Right lobe of liver (tissue), 6 donors: ENCODE results near the gene LENG8. TPM values are rescaled to one million over a fixed set of nuclear protein-coding genes. Genes with fewer than 3 reads are reported as not detected.
"Not testable (repeated sequence)": the region's sequence is repeated elsewhere in the genome, so short reads cannot be mapped to it uniquely, and the experiment has no call there.

Experiments
- ATAC-seq, 4 donors: fragments of 200-7000 bp; cut with Tn5 transposase; one replicate each; pipeline ENCODE4 v1.9.1; 2020; ENCODE audit warnings: mild to moderate bottlenecking in 4 of 4, moderate library complexity in 4 of 4
- DNase-seq, 3 donors: peaks; one replicate each; pipeline ENCODE4 v3.0.0-alpha.2; 2020
- H3K27ac ChIP-seq, 3 donors: fragments of 200-600 bp; one replicate each; pipeline ENCODE4 v1.8.0; 2022
- H3K27me3 ChIP-seq, 2 donors: fragments of 200-600 bp; one replicate each; pipeline ENCODE4 v1.8.0; 2022
- H3K36me3 ChIP-seq, 4 donors: fragments of 200-600 bp; sonication (generic) in 1 of 4; one replicate each; pipeline versions ENCODE4 v1.5.1 to v1.8.0; 2017 to 2022; ENCODE audit warnings: control low read depth in 1 of 4
- H3K4me1 ChIP-seq, 4 donors: fragments of 200-600 bp; sonication (generic) in 1 of 4; one replicate each; pipeline versions ENCODE4 v1.5.1 to v1.8.0; 2017 to 2022; ENCODE audit warnings: control low read depth in 1 of 4
- H3K4me3 ChIP-seq, 3 donors: fragments of 200-600 bp; one replicate each; pipeline ENCODE4 v1.8.0; 2022
- H3K9me3 ChIP-seq, 4 donors: fragments of 200-600 bp; sonication (generic) in 1 of 4; one replicate each; pipeline versions ENCODE4 v1.5.1 to v1.8.0; 2017 to 2022; ENCODE audit warnings: control low read depth in 1 of 4
- POLR2A ChIP-seq: fragments of 450-650 bp; IDR thresholded peaks from one replicate; pipeline ENCODE4 v1.6.1; 2017; ENCODE audit warnings: antibody characterized with exemption, mild to moderate bottlenecking
- WGBS: methylation state at CpG from one replicate; pipeline ENCODE4 v1.1.6; 2018; ENCODE audit warnings: low coverage, low lambda C conversion rate; ENCODE audit not compliant: insufficient coverage; ENCODE audit errors: missing lambda C conversion rate; 5-methylcytosine and 5-hydroxymethylcytosine counted together
- intact Hi-C, 2 donors: fragments of 100-400 bp; cut with DNase I; formaldehyde crosslinking; loops; one replicate each; pipeline versions ENCODE4 v1.11.2 to v1.14.1; 2022
- total RNA-seq, 6 experiments: library from RNA; depleted of rRNA in 2 of 6; stranded (reverse); fragments of >200 nt in 2 of 6; fragmentation: NEBNext Ultra II Directional in 3 of 6; extraction: Animal tissue kit (Norgen Biotek cat#: 25700) in 3 of 6; gene quantifications; one replicate each; pipeline versions ENCODE4 v1.1.0 to v1.2.4, GENCODE V29; 2016 to 2023
- TF ChIP-seq, protein P1 (sequence below), 4 donors: fragments of 200-600 bp in 3 of 4; fragments of 450-650 bp in 1 of 4; IDR thresholded peaks; one replicate each; pipeline versions ENCODE4 v1.5.1 to v1.8.0; 2016 to 2022; ENCODE audit warnings: antibody characterized with exemption in 4 of 4, mild to moderate bottlenecking in 2 of 4
- donor health status: DM: no; HTN: yes; CAD: no.
- donor health status: DM: no; HTN: no; CAD: no.
- donor health status: DM: no; HTN: no; CAD: no.
- donor health status: DM: no; HTN: yes; CAD: no.
- donor health status: DM: no; HTN: yes; CAD: no.

LENG8 gene
- total RNA-seq, 6 experiments from 2014 or later, result 29.8 to 66.3 (median 41.1) TPM

DNA sequence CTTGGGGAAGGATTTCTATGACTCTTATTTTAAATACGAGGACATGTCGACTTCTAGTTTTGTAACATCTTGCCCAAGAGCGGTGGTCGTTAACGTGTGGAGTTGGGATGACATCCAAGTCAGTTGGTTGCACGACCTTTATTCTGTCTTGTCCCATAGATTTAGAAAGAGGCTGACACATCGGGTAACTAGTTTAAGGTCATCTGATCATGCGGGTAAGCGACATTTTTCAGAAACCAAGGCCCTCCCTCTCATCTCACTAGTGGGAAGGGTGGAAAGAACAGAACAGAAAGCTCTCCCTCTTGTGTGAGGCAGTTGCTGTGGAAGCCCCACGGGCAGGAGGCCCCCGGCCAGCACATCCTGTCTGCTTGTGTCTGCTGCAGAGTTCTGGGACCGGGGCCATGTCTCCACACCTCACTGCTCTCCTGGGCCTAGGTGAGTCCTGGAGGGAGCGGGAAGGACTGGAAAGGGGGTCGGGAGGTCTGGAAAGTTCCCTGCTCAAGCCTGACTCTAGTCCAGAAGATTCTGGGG lies 53.6 kb downstream of the LENG8 start, which contains the start of gene LAIR2:
Gene LAIR2, plus strand, starts transcription at position 314 of the 531 bp plus-strand sequence. Its CDS starts 88 bp downstream, at position 402.
- Histone ChIP-seq H3K27ac (no peak within 1 kb of the TSS), H3K4me1 (no peaks in the 10 kb centered on the region), H3K36me3 (no peaks in the 10 kb centered on the region), H3K4me3 (no peak within 1 kb of the TSS), H3K27me3 (no peaks in the 10 kb centered on the region), H3K9me3 (no peaks in the 10 kb centered on the region)
- intact Hi-C loops, result no loop called here
- 52% methylated on average over 11 of the region's 14 CpGs for WGBS
- DNase-seq (no peak), ATAC-seq (no peak)
- TF ChIP-seq, protein P1, sequence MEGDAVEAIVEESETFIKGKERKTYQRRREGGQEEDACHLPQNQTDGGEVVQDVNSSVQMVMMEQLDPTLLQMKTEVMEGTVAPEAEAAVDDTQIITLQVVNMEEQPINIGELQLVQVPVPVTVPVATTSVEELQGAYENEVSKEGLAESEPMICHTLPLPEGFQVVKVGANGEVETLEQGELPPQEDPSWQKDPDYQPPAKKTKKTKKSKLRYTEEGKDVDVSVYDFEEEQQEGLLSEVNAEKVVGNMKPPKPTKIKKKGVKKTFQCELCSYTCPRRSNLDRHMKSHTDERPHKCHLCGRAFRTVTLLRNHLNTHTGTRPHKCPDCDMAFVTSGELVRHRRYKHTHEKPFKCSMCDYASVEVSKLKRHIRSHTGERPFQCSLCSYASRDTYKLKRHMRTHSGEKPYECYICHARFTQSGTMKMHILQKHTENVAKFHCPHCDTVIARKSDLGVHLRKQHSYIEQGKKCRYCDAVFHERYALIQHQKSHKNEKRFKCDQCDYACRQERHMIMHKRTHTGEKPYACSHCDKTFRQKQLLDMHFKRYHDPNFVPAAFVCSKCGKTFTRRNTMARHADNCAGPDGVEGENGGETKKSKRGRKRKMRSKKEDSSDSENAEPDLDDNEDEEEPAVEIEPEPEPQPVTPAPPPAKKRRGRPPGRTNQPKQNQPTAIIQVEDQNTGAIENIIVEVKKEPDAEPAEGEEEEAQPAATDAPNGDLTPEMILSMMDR (IDR thresholded peaks at IDR 0.05), result no peak
- no peak for TF ChIP-seq POLR2A

DNA sequence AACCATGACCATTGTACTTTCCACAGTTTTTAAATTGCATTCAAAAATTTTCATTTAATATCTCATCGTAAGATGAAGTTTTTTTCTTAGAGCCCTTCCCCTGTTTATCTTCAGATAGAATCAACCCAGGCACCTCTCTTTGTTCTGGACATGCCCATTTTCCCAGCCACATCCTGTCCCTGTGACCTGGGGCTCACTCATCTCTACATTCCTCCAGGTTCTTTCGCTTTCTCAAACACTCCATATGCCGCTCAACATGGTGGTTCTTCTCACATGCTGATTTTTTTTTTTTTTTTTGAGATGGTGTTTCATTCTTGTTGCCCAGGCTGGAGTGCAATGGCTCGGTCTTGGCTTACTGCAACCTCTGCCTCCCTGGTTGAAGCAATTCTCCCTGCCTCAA lies 56.5 kb downstream of the LENG8 start:
- H3K27ac ChIP-seq, H3K4me1 ChIP-seq, H3K9me3 ChIP-seq, H3K36me3 ChIP-seq, H3K4me3 ChIP-seq, ATAC-seq, H3K27me3 ChIP-seq, DNase-seq, intact Hi-C loops: not testable (repeated sequence)
- 70% methylated on average over 4 of the region's 4 CpGs for WGBS

DNA sequence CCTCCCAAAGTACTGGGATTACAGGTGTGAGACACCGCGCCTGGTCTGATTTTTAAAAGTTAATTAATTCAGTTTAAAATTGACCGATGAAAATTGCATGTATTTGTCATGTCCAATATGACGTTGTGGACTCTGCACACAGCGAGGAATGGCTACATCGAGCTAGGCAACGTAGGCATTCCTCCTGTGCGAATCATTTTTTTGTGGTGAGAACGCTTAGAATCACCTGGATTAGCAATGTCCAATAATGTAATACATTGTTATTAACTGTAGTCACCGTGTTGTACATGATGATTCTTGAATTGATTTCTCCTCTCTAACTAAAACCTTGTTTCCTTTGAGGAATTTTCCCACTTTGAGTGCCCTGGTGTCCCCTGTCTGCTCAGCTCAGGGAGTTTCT lies 57.1 kb downstream of the LENG8 start:
- intact Hi-C loops, result no loop called here

DNA sequence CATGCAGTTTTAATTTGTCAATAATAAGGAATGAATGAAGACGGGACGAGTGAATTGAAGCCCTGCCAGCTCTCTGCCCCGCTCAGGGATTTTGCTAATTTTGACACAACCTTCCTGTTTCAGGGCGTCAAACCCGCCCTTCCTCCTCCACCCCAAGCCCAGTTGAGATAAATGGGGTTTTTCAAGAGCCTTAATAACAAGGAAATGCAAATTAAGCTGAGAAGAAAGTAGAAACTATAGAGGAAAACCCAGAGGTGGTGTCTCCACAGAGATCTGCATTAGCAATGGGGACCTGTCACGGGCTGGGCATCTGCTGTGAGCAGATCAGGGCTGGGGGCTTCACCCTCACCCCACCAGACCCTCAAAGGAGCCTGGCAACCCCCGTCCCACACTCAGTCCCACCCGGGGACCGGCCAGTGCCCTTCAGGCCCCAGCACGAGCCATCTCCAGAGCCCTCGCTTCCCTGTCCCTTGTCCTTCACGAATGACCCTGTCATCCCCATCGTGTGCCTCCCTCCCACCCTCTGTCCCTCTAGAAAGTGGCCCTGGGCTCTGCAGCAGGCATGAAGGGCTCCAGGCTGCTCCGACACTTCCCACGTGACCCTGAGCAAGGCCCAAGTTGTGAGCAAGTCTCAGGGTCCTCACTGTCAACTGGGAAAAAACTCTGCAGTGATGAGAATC lies 58.2 kb downstream of the LENG8 start:
- peak in 1 of 4 donors; percentile 33 for ATAC-seq
- H3K27ac ChIP-seq, H3K9me3 ChIP-seq, H3K4me3 ChIP-seq, H3K27me3 ChIP-seq, H3K4me1 ChIP-seq, DNase-seq, H3K36me3 ChIP-seq, intact Hi-C loops: not testable (repeated sequence)
- 30% methylated on average over 3 of the region's 15 CpGs for WGBS

More for the DNA sequence above, 57.1 kb downstream of the LENG8 start:
- no peak for ATAC-seq
- Histone ChIP-seq H3K4me3 (no peak overlapping the region), H3K9me3 (no peaks in the 10 kb centered on the region), H3K27ac (no peak overlapping the region), H3K4me1 (no peaks in the 10 kb centered on the region), H3K36me3 (no peaks in the 10 kb centered on the region), H3K27me3 (no peaks in the 10 kb centered on the region)
- WGBS, result 49% methylated on average over 10 of the region's 10 CpGs
- DNase-seq, result no peak
- TF ChIP-seq, protein P1 (IDR thresholded peaks at IDR 0.05), result no peak
- no peak for TF ChIP-seq POLR2A

DNA sequence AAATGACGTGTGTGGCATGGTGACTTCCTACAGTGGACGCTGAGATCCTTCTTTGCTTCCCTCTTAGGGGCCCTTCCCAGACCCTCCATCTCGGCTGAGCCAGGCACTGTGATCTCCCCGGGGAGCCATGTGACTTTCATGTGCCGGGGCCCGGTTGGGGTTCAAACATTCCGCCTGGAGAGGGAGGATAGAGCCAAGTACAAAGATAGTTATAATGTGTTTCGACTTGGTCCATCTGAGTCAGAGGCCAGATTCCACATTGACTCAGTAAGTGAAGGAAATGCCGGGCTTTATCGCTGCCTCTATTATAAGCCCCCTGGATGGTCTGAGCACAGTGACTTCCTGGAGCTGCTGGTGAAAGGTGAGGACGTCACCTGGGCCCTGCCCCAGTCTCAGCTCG lies 58.8 kb downstream of the LENG8 start:
- Histone ChIP-seq H3K36me3 (no peaks in the 10 kb centered on the region), H3K27me3 (no peaks in the 10 kb centered on the region), H3K27ac (no peak overlapping the region), H3K9me3 (no peaks in the 10 kb centered on the region), H3K4me1 (no peaks in the 10 kb centered on the region), H3K4me3 (no peak overlapping the region)
- intact Hi-C loops, result no loop called here
- DNase-seq (no peak), ATAC-seq (no peak)
- no peak for TF ChIP-seq POLR2A
- TF ChIP-seq, protein P1 (IDR thresholded peaks at IDR 0.05), result no peak
- 49% methylated on average over 6 of the region's 12 CpGs for WGBS

DNA sequence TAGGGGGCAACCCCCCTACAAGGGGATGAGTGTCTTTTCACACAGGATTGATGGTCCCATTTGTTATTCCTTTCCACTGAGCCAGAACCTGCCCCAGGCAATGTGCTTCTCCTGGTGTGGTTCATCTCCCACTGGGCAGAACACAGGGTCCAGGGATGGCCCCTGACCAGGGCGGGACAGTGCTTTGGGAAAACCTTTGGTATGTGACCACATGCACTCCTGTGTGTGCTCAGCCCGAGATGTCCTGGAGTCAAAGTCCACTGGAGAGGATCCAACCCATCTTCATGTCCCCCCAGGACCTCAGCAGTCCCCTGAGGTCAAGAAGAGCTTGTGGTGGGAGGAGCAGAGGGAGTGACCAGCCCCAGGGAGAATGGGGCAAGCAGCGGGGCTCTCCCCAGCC lies 59.5 kb downstream of the LENG8 start:
- ATAC-seq, result peak in 1 of 4 donors; percentile 32
- H3K4me1 ChIP-seq, intact Hi-C loops, DNase-seq, H3K9me3 ChIP-seq, H3K4me3 ChIP-seq, H3K27ac ChIP-seq, H3K27me3 ChIP-seq, H3K36me3 ChIP-seq: not testable (repeated sequence)
- WGBS, result 80% methylated on average over 1 of the region's 3 CpGs

DNA sequence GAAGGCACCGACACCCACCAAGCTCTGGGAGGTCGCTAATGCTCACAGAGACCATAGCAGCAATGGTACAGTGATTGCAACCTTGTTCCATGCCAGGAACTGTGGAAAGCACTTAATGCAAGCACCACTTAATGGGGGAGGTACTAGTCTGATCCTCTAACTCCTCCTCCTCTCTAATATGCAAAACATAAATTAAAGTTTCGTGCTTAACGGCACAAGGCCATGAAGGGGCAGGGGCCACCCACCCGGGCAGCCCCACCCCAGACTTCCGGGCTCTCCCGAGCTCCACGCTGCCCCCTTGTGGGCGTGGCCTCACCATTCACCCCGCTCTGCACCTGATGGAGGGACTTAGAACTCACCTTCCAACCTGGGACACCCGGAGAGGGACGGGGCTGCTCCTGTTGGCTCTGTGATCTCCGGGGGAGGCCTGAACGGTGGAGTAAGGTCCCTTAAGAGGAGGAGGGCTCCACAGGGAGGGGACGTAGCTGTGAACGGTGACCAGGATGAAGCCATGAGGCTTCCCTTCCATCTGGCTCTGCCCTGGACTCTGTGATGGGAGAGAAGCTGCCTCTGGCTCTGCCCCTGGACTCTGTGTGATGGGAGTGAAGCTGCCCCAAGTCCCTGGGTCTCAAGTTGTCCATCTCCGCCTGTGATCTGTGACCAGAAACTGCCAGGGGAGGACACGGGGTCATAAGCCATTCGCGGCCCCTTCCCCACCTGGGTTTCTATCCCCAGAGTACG lies 60.4 kb downstream of the LENG8 start:
- 43% methylated on average over 1 of the region's 21 CpGs for WGBS
- intact Hi-C loops, H3K36me3 ChIP-seq, H3K4me3 ChIP-seq, H3K4me1 ChIP-seq, H3K27ac ChIP-seq, DNase-seq, H3K9me3 ChIP-seq, H3K27me3 ChIP-seq: not testable (repeated sequence)
- peak in 3 of 4 donors; percentile 6 to 53 (median 37) for ATAC-seq
